ENCODE measurements around the gene DTNB. TPM values are rescaled to one million over a fixed set of nuclear protein-coding genes. Genes with fewer than 3 reads are reported as not detected.
"Not testable (repeated sequence)": the region's sequence is repeated elsewhere in the genome, so short reads cannot be mapped to it uniquely, and the experiment has no call there.

The DTNB gene
- total RNA-seq (2014; rRNA removed; shearing (Covaris generic); ENCODE audit: low replicate concordance) = 6.3 and 12.3 TPM in 2 replicates

DNA sequence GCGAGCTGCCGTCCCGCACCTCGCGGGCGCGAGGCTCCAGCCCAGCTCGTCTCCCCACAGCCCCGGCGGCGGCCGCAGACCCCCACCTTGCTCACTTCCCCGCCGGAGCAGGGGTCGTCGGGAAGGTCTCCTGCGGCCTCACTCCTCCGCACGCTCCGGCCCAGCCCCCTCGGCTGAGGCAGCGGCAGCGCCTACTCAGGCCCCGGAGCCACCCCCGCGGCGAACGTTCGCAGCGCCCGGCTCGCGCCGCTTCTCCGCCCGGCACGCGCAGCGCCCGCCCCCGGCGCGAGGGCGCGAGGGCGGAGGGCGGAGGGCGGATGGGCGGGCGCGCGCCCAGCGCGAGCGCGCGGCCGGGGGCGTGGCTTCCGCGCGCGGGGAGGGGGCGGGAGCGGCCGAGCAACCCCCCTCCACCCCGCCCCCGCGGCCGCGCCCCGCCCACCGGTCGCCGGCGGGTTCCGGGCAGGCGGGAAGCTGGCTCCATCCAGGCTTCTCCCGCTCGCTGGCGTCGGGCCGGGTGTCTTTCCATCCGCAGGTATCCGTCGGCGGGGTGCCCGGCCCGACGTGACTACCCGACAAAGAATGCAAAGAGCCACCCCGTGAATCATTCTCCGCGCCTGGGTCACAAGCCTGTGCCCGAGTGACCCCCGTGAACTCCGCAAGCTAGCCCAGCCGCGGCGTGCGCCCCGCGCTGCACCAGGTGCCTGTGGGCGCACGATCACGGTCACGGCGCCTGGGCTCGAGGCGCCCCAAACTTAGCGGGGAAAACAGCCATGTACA lies at the start of gene DTNB:
DTNB (minus strand) TSS at position 278 of the 777 bp plus-strand sequence. CDS start 20,917 bp downstream, outside the sequence.
- DNase-seq (ENCODE audit: low read depth) = peak; percentile 71
- in situ Hi-C loops (cut with HindIII; ENCODE audit: low pct_unique_long_range_greater_than_20kb, low sequenced_read_pairs) = no loop called here

DNA sequence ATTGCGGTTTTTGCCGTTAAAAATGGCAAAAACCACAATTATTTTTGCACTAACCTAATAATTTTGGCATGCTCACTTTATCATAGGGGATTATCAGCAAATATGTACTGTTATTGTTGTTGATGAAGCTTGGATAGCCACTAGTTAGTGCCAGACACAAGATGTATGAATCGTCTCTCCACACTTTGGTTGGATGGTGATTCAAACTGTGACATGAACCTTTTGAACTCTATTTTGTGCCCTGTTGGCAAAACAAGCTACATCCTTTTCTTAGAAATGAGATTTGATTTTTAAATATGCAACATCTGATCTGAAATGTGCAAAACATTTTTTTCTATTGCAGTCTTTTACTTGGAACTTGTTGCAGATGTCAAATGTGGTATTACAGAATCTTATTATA lies 48.8 kb upstream of the DTNB start:
- in situ Hi-C loops (cut with HindIII; ENCODE audit: low pct_unique_long_range_greater_than_20kb, low sequenced_read_pairs) = no loop called here
- DNase-seq (ENCODE audit: low read depth) = no peak

DNA sequence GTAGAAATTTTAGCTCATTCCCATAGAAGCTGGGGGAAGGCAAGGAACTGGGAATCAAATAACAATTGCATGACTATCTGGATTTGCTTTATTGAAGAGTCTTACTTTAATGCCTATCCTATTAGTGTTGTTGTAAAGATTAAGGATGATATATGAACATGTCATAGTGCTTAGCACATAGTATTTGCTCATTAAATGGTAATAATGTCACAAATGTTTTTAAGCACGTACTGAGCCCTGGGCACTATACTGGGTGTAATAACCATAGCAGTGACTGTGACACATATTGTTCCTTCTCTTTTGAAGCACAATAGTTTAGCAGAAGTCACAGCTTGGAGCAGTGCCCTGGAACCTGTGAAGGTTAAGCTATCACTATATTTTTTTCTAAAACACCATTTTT lies 47.2 kb upstream of the DTNB start:
- no peak for DNase-seq (ENCODE audit: low read depth)
- in situ Hi-C loops (cut with HindIII; ENCODE audit: low pct_unique_long_range_greater_than_20kb, low sequenced_read_pairs) = no loop called here

DNA sequence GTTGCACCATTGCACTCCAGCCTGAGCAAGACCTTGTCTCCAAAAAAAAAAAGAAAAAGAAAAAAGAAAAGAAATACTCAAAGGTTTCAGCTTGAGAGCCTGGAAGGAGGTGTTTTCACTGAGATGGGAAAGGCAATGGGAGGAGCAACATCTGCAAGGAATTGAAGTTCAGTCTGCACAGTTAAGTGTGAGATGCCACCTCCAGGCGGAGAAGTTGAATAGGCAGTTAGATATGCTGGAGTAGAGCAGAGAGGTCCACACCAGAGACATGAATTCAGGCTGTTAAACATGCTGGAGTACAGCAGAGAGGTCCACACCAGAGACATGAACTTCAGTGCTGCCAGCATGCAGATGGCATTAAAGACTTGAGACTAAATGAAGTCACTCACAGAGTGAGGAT lies 41.4 kb upstream of the DTNB start:
- in situ Hi-C loops (cut with HindIII; ENCODE audit: low pct_unique_long_range_greater_than_20kb, low sequenced_read_pairs) = no loop called here
- no peak for DNase-seq (ENCODE audit: low read depth)

DNA sequence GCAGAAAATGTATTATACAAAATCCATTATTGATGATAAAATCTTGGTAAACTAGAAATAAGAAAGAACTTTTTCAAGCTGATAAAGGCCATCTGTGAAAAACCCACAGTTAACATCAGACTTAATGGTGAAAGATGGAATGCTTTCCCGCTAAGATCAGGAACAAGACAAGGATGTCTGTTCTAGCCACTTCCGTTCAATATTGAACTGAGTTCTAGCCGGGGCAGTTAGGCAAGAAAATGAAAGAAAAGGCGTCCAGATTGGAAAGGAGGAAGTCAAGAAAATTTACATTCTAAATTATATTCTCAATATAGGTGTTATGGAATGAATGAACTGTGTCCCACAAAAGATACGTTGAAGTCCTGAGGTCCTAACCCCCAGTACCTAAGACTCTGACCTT lies 39.1 kb upstream of the DTNB start:
- in situ Hi-C loops (cut with HindIII; ENCODE audit: low pct_unique_long_range_greater_than_20kb, low sequenced_read_pairs) = no loop called here
- no peak for DNase-seq (ENCODE audit: low read depth)

DNA sequence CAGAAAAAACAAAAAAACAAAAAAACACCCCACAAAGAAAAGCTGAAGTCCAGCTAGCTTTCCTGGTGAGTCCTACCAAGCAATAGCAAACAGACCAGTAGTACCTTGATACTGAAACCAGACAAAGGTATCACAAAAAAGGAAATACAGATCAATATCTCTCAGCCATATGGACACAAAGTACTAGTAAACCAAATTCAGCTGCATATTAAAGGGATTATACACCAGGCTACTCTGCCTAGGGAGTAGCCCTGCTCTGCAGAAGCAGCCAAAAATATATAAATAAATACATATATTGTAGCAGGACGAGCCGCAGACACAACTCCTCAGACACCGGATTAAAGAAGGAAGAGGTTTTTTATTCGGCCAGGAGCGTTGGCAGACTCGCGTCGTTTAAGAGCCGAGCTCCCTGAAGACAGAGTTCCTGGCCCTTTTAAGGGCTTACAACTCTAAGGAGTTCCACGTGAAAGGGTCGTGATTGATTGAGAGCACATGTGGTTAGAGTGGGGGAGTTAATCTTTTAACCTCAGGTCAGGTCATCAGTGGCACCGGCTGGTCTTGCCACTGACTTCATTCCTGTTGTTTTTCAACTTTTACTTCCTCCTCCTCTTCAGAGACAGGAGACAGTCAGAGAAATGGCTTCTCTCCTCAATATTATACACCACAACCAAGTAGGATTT lies 38.4 kb upstream of the DTNB start:
- DNase-seq (ENCODE audit: low read depth) = peak; percentile 60
- in situ Hi-C loops (cut with HindIII; ENCODE audit: low pct_unique_long_range_greater_than_20kb, low sequenced_read_pairs) = no loop called here

DNA sequence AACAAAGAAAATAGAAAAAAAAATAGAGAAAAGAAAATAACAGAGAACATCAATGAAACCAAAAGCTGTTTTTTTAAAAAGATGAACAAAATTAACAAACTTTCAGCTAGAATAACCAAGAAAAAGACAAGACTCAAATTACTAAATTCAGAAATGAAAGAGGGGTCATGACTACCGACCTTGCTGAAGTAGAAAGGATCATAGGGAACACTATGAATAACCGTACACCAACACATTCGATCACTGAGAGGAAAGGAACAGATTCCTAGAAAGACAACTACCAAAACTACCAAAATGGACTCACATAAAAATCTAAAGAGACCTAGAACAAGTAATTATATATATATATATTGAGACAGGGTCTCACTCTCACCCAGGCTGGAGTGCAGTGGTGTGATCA lies 37.4 kb upstream of the DTNB start:
- no peak for DNase-seq (ENCODE audit: low read depth)
- in situ Hi-C loops (cut with HindIII; ENCODE audit: low pct_unique_long_range_greater_than_20kb, low sequenced_read_pairs) = no loop called here

DNA sequence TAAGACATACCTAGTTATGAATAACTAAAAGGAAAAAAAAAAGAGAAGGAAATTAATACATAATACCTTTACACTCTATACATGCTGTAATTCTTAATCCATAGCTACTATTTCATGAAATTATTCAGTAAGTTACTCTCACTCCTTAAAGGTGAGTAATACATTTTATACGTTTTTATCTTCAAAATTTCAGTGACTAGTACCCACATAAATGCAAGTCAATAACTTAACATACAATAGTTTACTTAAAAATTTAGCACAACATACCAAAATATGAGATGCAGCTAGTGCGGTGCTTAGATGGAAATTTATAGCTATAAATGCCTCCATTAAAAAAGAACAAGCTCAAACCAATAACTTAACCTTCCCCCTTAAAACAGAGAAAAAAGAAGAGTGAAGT lies 36.0 kb upstream of the DTNB start:
- in situ Hi-C loops (cut with HindIII; ENCODE audit: low pct_unique_long_range_greater_than_20kb, low sequenced_read_pairs) = no loop called here
- DNase-seq (ENCODE audit: low read depth) = no peak

DNA sequence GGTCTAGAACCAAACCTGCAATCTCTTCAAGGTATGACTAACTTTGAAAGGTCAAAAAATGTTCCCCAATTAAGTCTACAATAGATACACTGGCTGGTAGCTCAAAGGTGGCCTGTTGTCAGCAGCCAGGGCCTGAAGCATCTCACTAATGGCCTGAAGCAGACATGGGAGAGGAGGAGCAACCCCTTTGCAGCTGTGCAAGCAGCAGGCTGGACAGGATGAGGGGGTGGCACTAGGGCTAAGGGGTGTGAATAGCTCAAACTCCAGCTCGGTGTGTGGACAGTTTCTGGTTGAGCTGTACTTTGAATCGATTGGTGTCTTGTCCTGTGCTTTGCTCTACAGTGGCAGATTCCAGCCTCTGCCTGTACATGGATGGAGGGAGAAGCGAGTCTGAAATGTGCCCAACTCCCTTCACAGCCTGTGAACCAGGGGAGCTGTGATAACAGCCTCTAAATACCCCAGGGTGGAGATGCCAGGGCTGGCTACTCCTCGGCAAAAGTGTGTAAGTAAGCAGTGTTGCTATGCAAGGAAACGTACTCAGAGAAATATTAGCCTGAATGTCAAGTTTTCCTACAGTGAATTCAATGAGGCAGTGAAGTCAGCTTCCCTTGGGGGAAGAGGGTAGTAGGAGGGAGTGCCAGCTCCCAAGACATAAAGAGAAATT lies 34.7 kb upstream of the DTNB start:
- in situ Hi-C loops (cut with HindIII; ENCODE audit: low pct_unique_long_range_greater_than_20kb, low sequenced_read_pairs) = no loop called here

DNA sequence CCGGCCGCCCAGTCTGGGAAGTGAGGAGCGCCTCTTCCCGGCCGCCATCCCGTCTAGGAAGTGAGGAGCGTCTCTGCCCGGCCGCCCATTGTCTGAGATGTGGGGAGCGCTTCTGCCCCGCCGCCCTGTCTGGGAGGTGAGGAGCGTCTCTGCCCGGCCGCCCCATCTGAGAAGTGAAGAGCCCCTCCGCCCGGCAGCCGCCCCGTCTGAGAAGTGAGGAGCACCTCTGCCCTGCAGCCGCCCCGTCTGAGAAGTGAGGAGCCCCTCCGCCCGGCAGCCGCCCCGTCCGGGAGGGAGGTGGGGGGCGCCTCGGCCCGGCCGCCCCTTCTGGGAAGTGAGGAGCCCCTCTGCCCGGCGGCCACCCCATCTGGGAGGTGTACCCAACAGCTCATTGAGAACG lies 32.2 kb upstream of the DTNB start:
- DNase-seq (ENCODE audit: low read depth); in situ Hi-C loops (cut with HindIII; ENCODE audit: low pct_unique_long_range_greater_than_20kb, low sequenced_read_pairs): not testable (repeated sequence)

More for the DNA sequence above, 34.7 kb upstream of the DTNB start:
- no peak for DNase-seq (ENCODE audit: low read depth)

DNA sequence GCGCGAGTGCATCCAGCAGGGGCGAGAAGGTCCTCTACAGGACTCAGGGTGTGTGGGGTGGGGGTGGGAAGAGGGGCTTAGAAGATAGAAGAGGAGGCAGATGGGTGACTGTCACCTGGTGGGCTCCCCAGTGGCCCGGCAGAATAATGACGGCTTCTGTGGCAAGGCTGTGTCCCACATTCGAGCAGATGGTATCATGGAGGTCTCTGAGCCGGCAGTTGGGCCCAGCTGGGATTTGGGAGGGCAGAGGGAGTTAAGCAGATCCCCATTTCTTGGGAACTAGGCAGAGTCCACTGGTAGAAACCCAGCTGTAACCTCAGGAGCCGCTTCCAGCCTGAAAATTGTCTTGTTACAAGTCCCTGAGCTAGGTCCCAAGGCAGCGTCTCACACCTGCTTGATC lies 28.4 kb upstream of the DTNB start:
- in situ Hi-C loops (cut with HindIII; ENCODE audit: low pct_unique_long_range_greater_than_20kb, low sequenced_read_pairs) = no loop called here

DNA sequence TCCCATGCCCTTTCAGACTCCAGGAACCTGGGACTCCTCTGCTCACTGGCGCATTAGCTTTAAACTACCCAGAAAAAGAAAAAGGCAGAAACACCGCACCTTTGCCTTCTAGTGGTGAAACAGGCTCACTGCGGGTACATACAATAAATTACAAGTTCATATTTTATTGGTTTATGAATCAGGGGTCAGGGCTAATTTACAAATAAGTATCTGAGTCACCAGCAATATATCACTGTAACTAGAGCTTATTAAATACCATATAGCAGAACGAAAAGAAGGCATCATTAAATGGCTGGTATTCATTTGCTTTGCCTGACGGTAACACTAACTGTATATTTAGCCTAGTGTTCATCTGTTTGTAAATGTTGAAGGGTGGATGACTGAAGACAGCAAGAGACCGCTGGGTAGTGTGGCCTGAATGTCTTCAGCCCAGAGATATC lies 26.9 kb upstream of the DTNB start:
- in situ Hi-C loops (cut with HindIII; ENCODE audit: low pct_unique_long_range_greater_than_20kb, low sequenced_read_pairs) = no loop called here
- peak; percentile 54 for DNase-seq (ENCODE audit: low read depth)

More for the DNA sequence above, 28.4 kb upstream of the DTNB start:
- no peak for DNase-seq (ENCODE audit: low read depth)

DNA sequence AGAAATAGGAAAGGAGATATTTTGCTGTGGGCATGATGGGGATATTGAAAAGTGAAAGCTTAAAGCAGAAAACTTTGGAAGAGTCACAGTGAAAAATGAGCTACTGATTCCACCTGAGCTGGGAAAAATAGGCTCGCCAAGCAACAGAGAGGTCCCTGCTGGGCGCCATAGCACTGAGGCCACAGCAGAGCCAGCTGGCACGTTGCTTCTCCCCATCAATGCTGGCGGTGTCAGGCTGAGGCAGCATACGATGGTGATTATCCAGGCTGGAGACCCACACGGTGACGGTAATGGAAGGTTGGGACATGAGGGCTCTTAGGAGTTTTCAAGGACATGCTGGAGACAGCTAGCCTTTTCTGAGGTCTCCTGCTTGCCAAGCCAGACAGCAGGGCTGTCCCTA lies 25.8 kb upstream of the DTNB start:
- in situ Hi-C loops (cut with HindIII; ENCODE audit: low pct_unique_long_range_greater_than_20kb, low sequenced_read_pairs) = no loop called here
- DNase-seq (ENCODE audit: low read depth) = no peak

DNA sequence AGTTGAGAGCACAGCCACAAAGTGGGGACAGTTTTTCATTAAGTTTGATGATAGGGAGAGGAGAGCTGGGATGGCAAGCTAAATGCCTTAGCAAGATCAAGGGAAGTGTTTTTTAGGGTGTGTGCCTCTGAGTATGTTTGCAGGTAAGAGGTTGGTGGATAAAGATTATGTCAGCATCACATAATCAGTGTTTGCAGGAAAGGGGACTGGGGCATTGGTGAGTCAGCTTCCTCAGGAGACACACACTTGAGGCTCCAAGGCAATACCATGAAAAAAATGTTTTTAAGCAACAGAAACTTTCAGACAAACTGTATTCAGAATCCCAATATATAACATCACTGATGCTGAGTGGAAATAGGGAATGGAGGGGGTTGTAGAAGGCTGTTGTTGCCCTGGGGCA lies 25.4 kb upstream of the DTNB start:
- in situ Hi-C loops (cut with HindIII; ENCODE audit: low pct_unique_long_range_greater_than_20kb, low sequenced_read_pairs) = no loop called here
- no peak for DNase-seq (ENCODE audit: low read depth)

DNA sequence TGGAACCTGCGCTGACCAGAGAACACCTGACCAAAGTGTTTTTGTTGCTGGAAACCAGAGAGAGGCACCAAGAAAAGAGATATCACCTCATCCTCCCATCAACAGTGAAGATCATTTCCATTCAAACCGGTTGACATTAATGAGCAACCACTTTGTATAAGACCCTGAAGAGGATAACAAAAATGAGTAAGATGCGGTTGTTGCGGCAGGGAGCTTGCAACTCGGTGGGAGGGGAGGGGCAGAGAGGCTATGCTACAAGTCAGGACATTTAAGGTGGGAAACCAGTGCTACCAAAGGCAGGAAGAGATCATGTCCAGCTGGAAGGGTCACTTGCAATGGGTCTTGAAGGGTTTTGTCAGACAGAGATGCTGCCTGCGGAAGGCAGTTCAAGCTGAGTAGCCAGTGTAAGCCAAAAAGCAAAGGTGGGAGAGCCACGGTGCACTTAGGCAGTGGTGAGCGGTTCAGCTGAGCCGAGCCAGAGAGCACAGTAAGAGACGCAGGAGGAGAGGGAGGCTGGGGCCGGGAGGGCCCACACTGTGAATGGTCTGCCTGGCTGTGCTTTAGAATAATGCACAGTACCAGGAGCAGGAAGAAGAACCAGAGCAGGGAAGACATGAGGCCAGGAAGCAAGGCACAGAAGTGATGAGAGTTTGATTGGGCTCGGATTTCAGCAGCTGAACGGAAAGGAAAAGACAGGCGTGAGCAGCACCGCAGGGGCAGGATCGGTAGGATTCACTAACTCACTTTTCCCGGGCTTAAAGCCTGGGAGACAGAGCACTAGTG lies 24.4 kb upstream of the DTNB start:
- no peak for DNase-seq (ENCODE audit: low read depth)
- in situ Hi-C loops (cut with HindIII; ENCODE audit: low pct_unique_long_range_greater_than_20kb, low sequenced_read_pairs) = no loop called here

DNA sequence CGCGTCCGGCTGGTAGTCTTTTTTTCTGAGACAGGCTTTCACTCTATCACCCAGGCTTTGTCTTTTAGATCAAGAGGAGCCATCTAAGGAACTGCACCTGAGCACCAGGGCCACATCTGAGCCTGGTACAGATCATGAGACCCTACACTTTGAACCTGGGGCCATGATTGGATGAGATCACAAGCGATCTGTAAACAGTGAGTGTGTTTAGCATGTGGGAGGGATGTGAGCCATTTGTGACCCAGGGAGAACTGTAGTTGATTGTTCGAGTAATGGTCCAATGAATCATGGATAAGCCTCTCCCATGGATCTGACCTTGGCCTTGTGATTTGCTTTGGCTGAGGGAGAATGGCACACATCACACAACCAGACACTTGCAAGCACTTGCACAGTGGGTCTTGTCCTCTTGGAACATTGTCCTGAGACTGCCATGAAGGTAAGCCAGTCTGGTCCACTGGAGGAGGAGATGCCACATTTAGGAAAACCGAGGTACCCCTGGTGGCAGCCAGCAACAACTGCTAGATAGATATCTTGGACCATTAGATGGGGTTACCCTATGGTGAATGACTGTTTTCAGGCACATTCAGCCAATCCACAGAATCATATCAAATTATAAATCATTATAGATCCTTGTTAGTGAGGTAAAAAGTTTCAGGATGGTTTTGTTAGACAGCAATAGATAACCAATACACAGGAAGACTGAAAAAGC lies 19.5 kb upstream of the DTNB start:
- peak; percentile 18 for DNase-seq (ENCODE audit: low read depth)
- in situ Hi-C loops (cut with HindIII; ENCODE audit: low pct_unique_long_range_greater_than_20kb, low sequenced_read_pairs) = no loop called here

DNA sequence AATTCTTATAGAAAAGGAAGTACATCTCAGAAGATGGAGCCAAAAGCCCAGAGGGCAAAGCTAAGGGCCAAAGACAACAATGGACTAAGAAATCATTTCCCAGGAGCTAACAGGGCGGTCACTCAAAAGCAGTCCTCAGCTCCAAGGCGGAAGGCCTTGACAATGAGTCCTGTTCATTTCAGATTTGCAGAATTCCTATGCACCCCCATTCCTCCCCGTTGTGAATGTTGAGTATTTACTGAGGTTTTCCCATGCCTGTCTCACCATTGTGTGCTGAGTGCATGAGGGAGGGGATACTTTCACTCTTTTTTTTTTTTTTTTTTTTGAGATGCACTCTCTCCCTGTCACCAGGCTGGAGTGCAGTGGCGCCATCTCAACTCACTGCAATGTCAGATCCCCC lies 18.8 kb upstream of the DTNB start:
- in situ Hi-C loops (cut with HindIII; ENCODE audit: low pct_unique_long_range_greater_than_20kb, low sequenced_read_pairs) = no loop called here
- peak; percentile 72 for DNase-seq (ENCODE audit: low read depth)

DNA sequence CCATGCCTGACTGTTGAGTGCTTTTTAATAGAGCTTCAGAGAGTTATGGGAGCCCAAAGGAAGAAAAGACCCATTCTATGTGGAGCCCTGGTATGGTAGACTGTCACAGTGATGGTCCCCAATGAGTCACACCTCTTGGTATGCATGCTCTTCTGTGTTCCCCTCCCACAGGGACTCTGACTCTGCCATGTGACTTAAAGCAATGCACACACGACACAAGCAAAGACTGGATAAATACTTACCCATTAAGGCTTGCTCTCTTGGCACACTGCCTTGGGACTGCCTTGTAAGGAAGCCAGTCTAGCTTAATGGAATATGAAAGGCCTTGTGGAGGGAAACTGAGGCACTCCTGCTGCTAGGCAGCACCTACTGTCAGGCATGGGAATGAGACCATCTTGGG lies 16.7 kb upstream of the DTNB start:
- in situ Hi-C loops (cut with HindIII; ENCODE audit: low pct_unique_long_range_greater_than_20kb, low sequenced_read_pairs) = no loop called here
- DNase-seq (ENCODE audit: low read depth) = peak; percentile 77
